SK-MEL-5 (cell line): ENCODE data around the gene TMEM91. TPM values are rescaled to one million over a fixed set of nuclear protein-coding genes. Genes with fewer than 3 reads are reported as not detected.
A peak's percentile ranks its signal among the peaks of the same experiment; 100 is the strongest.

ENCODE experiments used
- DNase-seq: peaks from one replicate; pipeline ENCODE4 v3.0.0-alpha.2; 2016; ENCODE audit warnings: low read depth, low spot score
- in situ Hi-C: cut with HindIII; loops from 2 replicates; pipeline ENCODE4 v1.10.0; 2016; ENCODE audit warnings: low sequenced_read_pairs, high pct_unique_total_duplicates, low pct_unique_long_range_greater_than_20kb
- total RNA-seq: library from RNA; depleted of rRNA; stranded (reverse); fragments of >200 nt; shearing (Covaris generic); gene quantifications from 2 replicates; pipeline ENCODE4 v1.2.3, GENCODE V29; 2014

TMEM91 gene
- total RNA-seq, 1 experiment from 2014 or later = 0.26 TPM

- DNase-seq = no peak
- in situ Hi-C loops = no loop called here
These were observed 24.7 kb upstream of the TMEM91 start for GRCh38 chr19:41351339-41352245.

DNA sequence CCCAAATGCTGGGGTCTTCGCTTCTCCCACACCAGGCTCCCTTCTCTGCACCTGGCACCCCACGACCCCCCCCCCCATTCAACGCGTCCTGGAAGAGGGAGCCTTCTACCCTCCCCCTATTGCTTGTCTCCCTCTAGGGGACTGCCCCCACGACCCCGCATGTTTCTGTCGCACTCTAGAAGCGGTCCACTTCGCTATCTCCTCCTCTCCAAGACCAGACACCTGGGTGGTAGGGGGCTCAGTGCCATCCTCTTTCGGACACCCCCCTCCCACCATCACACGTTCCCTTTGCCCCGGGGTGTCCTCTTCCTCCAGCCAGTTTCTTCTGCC is 24.1 kb upstream of the TMEM91 start:
- in situ Hi-C loops = no loop called here

GRCh38 chr19:41352609-41353465 is 23.5 kb upstream of the TMEM91 start:
- DNase-seq = peak; percentile 22
- in situ Hi-C loops = no loop called here

More for the DNA sequence above, 24.1 kb upstream of the TMEM91 start:
- no peak for DNase-seq

DNA sequence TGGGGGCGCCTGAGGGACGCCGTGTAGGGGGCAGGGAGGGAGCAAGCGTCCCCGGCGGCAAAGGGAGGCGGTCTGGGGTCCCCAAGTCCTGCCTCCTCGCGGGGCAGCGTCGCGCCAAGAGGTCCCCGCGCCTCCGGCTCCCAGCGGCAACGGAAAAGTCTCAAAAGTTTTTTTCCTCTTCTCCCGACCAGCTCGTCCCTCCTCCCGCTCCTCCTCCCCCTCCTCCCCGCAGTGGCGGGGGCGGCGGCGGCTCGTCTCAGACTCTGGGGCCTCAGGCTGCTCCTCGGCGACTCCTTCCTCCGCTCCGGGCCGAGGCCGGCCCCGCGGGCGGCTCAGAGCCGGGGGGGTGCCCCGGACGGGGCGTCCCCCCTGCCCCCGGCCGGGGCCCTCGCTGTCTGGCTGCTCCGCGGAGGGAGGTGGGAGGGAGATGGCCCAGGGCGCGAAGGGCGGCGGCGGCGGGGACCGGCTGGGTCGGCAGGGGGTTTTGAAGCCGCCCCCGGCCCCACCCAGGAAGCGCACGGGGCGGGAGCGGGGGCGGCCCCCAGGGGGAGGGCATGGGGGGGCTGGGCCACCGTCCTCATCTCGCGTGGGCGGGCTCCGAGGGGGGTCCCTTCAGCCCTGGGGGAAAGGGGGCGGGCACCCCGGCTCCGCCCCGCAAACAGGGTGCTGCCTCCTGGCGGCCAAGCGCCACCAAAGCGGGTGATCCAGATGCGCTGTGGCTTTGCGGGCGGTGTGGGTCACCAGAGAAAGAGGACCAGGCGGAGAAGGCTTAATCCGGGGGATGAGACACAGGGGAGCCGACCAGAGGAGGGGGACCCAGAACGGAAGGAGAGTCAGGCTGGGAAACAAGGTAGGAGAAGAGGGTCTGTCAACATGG is 22.6 kb upstream of the TMEM91 start, which contains the start of gene TGFB1:
Gene TGFB1 (minus strand): TSS at position 457 of the 877 bp plus-strand sequence. CDS start 878 bp downstream, outside the sequence.
- in situ Hi-C loops = no loop called here
- DNase-seq = peak; percentile 66

GRCh38 chr19:41354343-41354953 is 21.9 kb upstream of the TMEM91 start:
- DNase-seq = no peak
- in situ Hi-C loops = no loop called here

DNA sequence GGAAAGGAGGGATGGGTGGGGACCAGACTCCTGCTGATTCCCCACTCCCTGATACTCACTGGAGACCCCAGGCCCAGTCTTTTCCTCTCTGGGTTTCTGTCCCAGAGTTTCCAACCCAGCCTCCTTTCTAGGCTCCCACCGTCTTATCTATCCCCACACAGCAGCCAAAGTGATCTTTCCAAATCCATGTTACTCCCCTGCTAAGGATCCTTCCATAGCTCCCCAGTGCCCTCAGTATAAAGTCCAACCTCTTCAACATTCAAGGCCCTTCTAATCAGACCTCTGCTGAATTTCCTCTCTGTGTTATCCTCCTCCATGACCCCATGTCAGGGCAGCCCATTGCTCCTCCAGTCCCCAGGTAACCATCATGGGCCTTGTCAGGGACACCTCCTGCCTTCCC is 21.3 kb upstream of the TMEM91 start:
- in situ Hi-C loops = no loop called here
- no peak for DNase-seq

- in situ Hi-C loops = no loop called here
- DNase-seq = no peak
These were observed 20.5 kb upstream of the TMEM91 start for GRCh38 chr19:41355802-41356201.

GRCh38 chr19:41356984-41357739 is 19.2 kb upstream of the TMEM91 start:
- in situ Hi-C loops = no loop called here
- no peak for DNase-seq

GRCh38 chr19:41357746-41358145 is 18.6 kb upstream of the TMEM91 start:
- in situ Hi-C loops = no loop called here
- DNase-seq = no peak

- no peak for DNase-seq
- in situ Hi-C loops = no loop called here
These were observed 16.6 kb upstream of the TMEM91 start for GRCh38 chr19:41359741-41360140.

- in situ Hi-C loops = no loop called here
- no peak for DNase-seq
These were observed 14.0 kb upstream of the TMEM91 start for GRCh38 chr19:41362143-41362847.

DNA sequence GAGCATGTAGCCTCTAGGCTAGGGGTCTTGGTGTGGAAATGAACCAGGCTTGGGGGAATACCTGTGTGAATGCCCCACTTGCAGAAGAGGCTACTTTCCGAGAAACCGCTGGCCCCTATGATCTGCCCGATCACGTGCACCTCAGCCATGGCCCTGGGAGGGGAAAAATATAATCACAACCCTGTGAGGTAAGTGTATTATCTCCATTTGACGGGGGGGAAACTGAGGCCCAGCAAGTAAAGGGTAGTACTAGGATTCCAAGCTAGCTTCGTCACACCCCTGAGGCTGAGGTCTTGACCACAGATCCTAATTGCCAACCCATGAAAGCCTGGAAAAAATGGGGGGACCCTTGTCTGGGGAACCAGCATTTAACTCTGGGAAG is 13.0 kb upstream of the TMEM91 start:
- no peak for DNase-seq
- in situ Hi-C loops = no loop called here

- DNase-seq = peak; percentile 98
- in situ Hi-C loops = no loop called here
These were observed 12.4 kb upstream of the TMEM91 start, which contains the start of gene B9D2 for GRCh38 chr19:41363753-41364523. B9D2 (minus strand) TSS chr19:41364149; CDS start chr19:41363519, 630 bp downstream.

GRCh38 chr19:41364524-41365391 is 11.6 kb upstream of the TMEM91 start:
- DNase-seq = no peak
- in situ Hi-C loops = no loop called here
